Urinary bladder (tissue), 4 donors: Measurements from ENCODE around the gene REN. TPM values are rescaled to one million over a fixed set of nuclear protein-coding genes. Genes with fewer than 3 reads are reported as not detected.

Experiments
- DNase-seq: peaks from one replicate; pipeline ENCODE4 v3.0.0-alpha.2; 2015; ENCODE audit errors: extremely low spot score
- H3K27ac ChIP-seq: one replicate; pipeline ENCODE4 v1.5.1; 2013; ENCODE audit warnings: low read depth, mild to moderate bottlenecking, moderate library complexity
- H3K36me3 ChIP-seq: one replicate; pipeline ENCODE4 v1.6.1; 2013; ENCODE audit warnings: mild to moderate bottlenecking, moderate library complexity; ENCODE audit not compliant: insufficient read depth
- H3K4me1 ChIP-seq: one replicate; pipeline ENCODE4 v1.6.1; 2013; ENCODE audit warnings: mild to moderate bottlenecking, moderate library complexity; ENCODE audit not compliant: insufficient read depth
- H3K4me3 ChIP-seq: one replicate; pipeline ENCODE4 v1.5.1; 2013; ENCODE audit warnings: low read depth, low read length
- WGBS: extraction: QIAGEN DNeasy Blood & Tissue Kit; methylation state at CpG from one replicate; pipeline ENCODE4 v1.1.7; 2013; 5-methylcytosine and 5-hydroxymethylcytosine counted together
- polyA plus RNA-seq: library from polyadenylated mRNA; stranded (reverse); fragments of 200-250 nt; gene quantifications from one replicate; pipeline ENCODE4 v1.2.3, GENCODE V29; 2013
- total RNA-seq: library from RNA; depleted of rRNA; stranded (reverse); fragments of >200 nt; gene quantifications from one replicate; pipeline ENCODE4 v1.2.3, GENCODE V29; 2014
- donor health status: healthy with polysubstance abuse.
- donor health status: healthy.

Gene REN
- total and polyA plus RNA-seq, 2 donors: 0.26 to 0.41 TPM

DNA sequence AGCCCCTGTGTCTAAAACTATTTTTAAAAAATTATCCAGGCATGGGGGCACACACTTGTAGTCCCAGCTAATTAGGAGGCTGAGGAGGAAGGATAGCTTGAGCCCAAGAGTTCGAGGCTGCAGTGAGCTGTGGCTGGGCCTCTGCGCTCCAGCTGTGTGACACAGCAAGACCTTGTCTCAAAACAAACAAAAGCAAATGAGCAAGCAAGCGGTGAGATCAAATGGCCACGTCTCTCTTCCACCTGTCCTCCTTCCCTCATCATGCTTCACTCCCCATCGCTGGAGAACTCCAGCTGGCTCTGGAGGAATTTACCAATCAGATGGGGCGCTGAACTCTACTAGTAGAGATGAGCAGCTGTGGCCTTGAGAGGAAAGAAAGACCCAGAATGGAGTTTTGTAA is 14.0 kb upstream of the REN start:
- no peaks in the 10 kb centered on the region for H3K4me1 ChIP-seq
- H3K27ac ChIP-seq: no peak overlapping the region
- 76% methylated on average over 6 of the region's 6 CpGs for WGBS
- no peaks in the 10 kb centered on the region for H3K36me3 ChIP-seq
- no peak overlapping the region for H3K4me3 ChIP-seq
- DNase-seq: no peak

DNA sequence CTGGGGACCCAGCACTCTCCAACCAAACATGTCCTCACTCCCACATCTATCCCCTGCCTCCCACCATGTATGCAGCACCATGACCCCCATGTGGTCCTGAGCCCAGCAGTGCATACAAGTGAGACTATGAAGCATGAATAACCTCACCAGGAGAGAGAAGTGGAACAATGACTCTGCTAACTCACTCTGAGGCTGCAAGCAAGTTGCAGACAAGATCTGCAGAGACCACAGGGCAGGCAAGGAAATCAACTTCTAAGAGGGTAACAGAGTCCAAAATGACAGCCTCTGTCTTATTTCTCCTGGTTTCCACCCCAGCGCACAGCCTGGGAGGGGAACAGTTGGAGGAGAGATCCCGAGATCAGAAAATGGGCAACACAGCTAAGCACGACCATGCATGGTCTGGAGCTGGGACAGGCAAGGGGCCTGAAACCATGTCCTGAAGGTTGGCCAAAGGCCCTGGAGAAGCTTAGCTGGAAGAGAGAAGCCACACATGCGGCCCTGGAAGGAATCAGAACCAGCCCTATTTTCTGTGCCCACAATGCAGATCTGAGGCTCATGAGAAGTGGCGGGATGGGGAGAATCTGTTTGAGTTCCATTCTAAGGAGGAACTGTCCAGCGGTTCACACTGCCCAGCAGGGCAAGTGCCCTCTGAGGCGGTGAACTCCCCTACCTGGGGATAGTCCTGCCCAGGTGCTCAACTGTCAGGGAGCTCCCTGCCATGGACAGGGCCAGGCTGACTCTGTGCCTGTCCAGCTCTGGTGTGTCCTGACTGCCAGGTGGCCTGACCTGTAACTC is 12.5 kb upstream of the REN start:
- Histone ChIP-seq H3K4me3 (no peak overlapping the region), H3K27ac (no peak overlapping the region), H3K36me3 (no peaks in the 10 kb centered on the region), H3K4me1 (no peaks in the 10 kb centered on the region)
- DNase-seq: no peak
- 79% methylated on average over 7 of the region's 7 CpGs for WGBS

- Histone ChIP-seq H3K4me3 (no peak overlapping the region), H3K36me3 (no peaks in the 10 kb centered on the region), H3K27ac (no peak overlapping the region), H3K4me1 (no peaks in the 10 kb centered on the region)
- no peak for DNase-seq
- 45% methylated on average over 4 of the region's 4 CpGs for WGBS
These were observed 11.0 kb upstream of the REN start for GRCh38 chr1:204177133-204177532.

- no peak overlapping the region for H3K4me3 ChIP-seq
- 74% methylated on average over 5 of the region's 5 CpGs for WGBS
- no peaks in the 10 kb centered on the region for H3K4me1 ChIP-seq
- no peak for DNase-seq
- no peaks in the 10 kb centered on the region for H3K36me3 ChIP-seq
- no peak overlapping the region for H3K27ac ChIP-seq
These were observed 9.9 kb upstream of the REN start for GRCh38 chr1:204176049-204176448.

GRCh38 chr1:204174958-204175357 is 8.8 kb upstream of the REN start:
- no peak overlapping the region for H3K27ac ChIP-seq
- H3K36me3 ChIP-seq: no peaks in the 10 kb centered on the region
- no peaks in the 10 kb centered on the region for H3K4me1 ChIP-seq
- H3K4me3 ChIP-seq: no peak overlapping the region
- no peak for DNase-seq
- WGBS: 76% methylated on average over 3 of the region's 3 CpGs

DNA sequence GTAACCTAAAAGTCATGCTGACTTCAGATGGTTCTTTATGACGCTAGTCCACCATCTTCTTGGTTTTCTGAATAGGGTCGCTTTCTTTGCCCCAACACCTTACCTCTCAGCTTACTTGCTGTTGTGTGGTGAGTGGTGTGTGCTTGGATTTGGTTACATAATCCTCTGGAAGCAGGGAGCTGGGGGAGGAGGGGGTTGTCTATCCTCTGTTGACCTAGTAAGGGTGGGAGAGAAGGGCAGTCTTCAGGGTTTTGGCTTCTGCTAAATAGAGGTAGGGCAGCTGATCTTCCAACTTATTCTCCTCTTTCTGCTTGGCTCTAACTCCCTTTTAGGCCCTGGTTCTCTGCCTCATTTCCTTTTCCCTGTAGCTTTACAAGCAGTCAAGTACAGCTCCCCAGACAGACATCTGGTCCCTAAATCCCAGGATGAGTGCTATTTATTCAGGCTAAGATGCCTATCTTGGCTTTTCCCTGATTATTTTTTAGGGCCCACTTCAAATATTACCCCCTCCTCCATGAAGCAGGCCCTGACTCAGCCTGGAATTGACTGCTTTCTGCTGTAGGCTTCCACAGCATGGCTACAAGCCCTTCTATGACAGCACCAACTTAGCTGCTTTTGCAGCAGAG is 6.4 kb upstream of the REN start:
- H3K4me1 ChIP-seq: no peaks in the 10 kb centered on the region
- DNase-seq: no peak
- no peak overlapping the region for H3K4me3 ChIP-seq
- WGBS: 85% methylated on average over 2 of the region's 2 CpGs
- no peak overlapping the region for H3K27ac ChIP-seq
- no peaks in the 10 kb centered on the region for H3K36me3 ChIP-seq

- no peaks in the 10 kb centered on the region for H3K4me1 ChIP-seq
- 53% methylated on average over 4 of the region's 4 CpGs for WGBS
- H3K4me3 ChIP-seq: no peak overlapping the region
- no peaks in the 10 kb centered on the region for H3K36me3 ChIP-seq
- no peak for DNase-seq
- no peak overlapping the region for H3K27ac ChIP-seq
These were observed 5.6 kb upstream of the REN start for GRCh38 chr1:204171751-204172178.

GRCh38 chr1:204170494-204171155 is 4.5 kb upstream of the REN start:
- Histone ChIP-seq H3K4me3 (no peak overlapping the region), H3K27ac (no peak overlapping the region), H3K36me3 (no peaks in the 10 kb centered on the region), H3K4me1 (no peaks in the 10 kb centered on the region)
- WGBS: 76% methylated on average over 3 of the region's 3 CpGs
- no peak for DNase-seq

DNA sequence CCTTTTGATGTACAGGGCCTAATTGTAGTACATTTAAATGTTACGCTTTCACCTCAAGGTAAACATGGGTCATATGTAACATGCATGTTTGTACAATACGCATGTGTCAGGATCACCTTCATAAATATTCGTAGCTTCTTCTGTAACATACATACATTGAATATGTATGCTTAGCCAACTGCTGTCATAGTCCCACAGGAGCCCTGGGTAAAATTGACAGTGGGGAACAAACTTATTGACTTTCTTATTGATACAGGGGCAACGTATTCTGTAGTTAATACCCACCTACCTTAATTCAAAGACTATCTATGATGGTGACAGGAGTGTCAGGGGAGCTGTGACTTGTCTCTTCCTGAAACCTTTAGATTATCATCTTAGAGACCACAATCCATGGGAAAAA is 3.7 kb upstream of the REN start:
- WGBS: 93% methylated on average over 4 of the region's 4 CpGs
- H3K36me3 ChIP-seq: no peaks in the 10 kb centered on the region
- no peak overlapping the region for H3K27ac ChIP-seq
- H3K4me3 ChIP-seq: no peak overlapping the region
- no peak for DNase-seq
- no peaks in the 10 kb centered on the region for H3K4me1 ChIP-seq

- 92% methylated on average over 5 of the region's 5 CpGs for WGBS
- Histone ChIP-seq H3K36me3 (no peaks in the 10 kb centered on the region), H3K4me1 (no peaks in the 10 kb centered on the region), H3K27ac (no peak overlapping the region), H3K4me3 (no peak overlapping the region)
- DNase-seq: no peak
These were observed 1.6 kb upstream of the REN start for GRCh38 chr1:204167730-204168129.

GRCh38 chr1:204162494-204163074 is 3.6 kb downstream of the REN start:
- H3K36me3 ChIP-seq: no peaks in the 10 kb centered on the region
- no peak overlapping the region for H3K27ac ChIP-seq
- H3K4me1 ChIP-seq: no peaks in the 10 kb centered on the region
- peak; percentile 70 for DNase-seq
- WGBS: 16% methylated on average over 7 of the region's 7 CpGs
- H3K4me3 ChIP-seq: no peak overlapping the region

DNA sequence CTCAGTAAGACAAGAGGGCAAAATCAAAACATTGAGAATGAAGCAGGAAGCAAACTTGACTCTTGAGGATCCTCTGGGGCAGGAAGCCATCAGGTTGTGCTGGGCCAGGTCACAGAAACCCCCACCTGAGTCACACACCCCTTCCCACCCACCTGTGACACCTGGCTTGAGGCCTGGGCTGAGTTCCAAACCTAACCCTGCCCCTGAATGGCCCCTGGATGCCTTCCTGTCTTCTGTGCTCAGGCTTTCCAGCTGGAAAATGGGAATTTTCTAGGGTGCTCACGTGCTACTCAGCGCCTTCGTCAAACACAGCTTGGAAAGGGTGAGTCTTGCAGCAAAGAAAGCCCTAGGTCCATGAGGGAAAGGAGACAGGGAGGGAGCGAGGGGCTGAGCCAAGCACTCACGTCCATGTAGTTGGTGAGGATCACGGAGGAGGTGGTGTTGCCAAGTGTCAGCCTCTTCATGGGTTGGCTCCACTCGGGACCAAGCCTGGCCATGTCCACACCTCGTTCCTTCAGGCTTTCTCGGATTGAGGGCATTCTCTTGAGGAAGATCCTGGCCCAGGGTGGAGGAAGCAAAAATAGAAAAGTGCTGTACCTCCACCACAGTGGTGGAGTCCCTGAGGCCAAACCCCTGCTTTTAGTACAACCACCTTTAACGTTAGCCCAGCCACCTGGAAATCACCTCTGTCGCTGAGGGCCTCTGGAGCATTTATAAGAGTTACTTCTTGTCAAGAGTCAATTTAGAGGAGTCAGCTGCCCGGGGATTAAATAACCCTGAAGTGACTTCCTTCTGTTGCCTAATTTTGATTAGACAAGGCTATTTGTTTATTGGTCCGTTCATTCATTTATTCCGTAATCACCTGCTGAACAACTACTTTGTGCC is 4.3 kb downstream of the REN start:
- 57% methylated on average over 14 of the region's 14 CpGs for WGBS
- Histone ChIP-seq H3K4me1 (no peaks in the 10 kb centered on the region), H3K27ac (no peak overlapping the region), H3K36me3 (no peaks in the 10 kb centered on the region), H3K4me3 (no peak overlapping the region)
- no peak for DNase-seq

- no peaks in the 10 kb centered on the region for H3K36me3 ChIP-seq
- no peaks in the 10 kb centered on the region for H3K4me1 ChIP-seq
- H3K4me3 ChIP-seq: no peak overlapping the region
- H3K27ac ChIP-seq: no peak overlapping the region
- no peak for DNase-seq
- 66% methylated on average over 6 of the region's 6 CpGs for whole genome bisulfite sequencing
These were observed 8.2 kb downstream of the REN start for GRCh38 chr1:204157962-204158361.
